Measurements from ENCODE around the gene DEUP1.
"Not testable (repeated sequence)": the region's sequence is repeated elsewhere in the genome, so short reads cannot be mapped to it uniquely, and the experiment has no call there.

Gene DEUP1

GRCh38 chr11:93350835-93351234 lies 20.3 kb downstream of the DEUP1 start:
- no peak for DNase-seq (ENCODE audit: low read depth in 2 of 2)

- DNase-seq (ENCODE audit: low read depth in 2 of 2), result no peak
Measured at GRCh38 chr11:93359396-93359795, 28.9 kb downstream of the DEUP1 start.

- DNase-seq (ENCODE audit: low read depth in 2 of 2), result no peak
Measured at GRCh38 chr11:93361435-93361834, 30.9 kb downstream of the DEUP1 start.

- no peak for DNase-seq (ENCODE audit: low read depth in 2 of 2)
Measured at GRCh38 chr11:93368022-93368421, 37.5 kb downstream of the DEUP1 start.

GRCh38 chr11:93370260-93370659 lies 39.7 kb downstream of the DEUP1 start:
- DNase-seq (ENCODE audit: low read depth in 2 of 2), result no peak

- no peak for DNase-seq (ENCODE audit: low read depth in 2 of 2)
Measured at GRCh38 chr11:93389737-93390136, 59.2 kb downstream of the DEUP1 start.

- no peak for DNase-seq (ENCODE audit: low read depth in 2 of 2)
Measured at GRCh38 chr11:93392867-93393266, 62.3 kb downstream of the DEUP1 start.

GRCh38 chr11:93393386-93393785 lies 62.8 kb downstream of the DEUP1 start:
- DNase-seq (ENCODE audit: low read depth in 2 of 2), result no peak

GRCh38 chr11:93394488-93394887 lies 63.9 kb downstream of the DEUP1 start:
- DNase-seq (ENCODE audit: low read depth in 2 of 2), result no peak

GRCh38 chr11:93396316-93396715 lies 65.8 kb downstream of the DEUP1 start:
- DNase-seq (ENCODE audit: low read depth in 2 of 2), result no peak

- no peak for DNase-seq (ENCODE audit: low read depth in 2 of 2)
Measured at GRCh38 chr11:93403930-93404329, 73.4 kb downstream of the DEUP1 start.

GRCh38 chr11:93407777-93408401 lies 77.3 kb downstream of the DEUP1 start:
- DNase-seq (ENCODE audit: low read depth in 2 of 2), result no peak

- no peak for DNase-seq (ENCODE audit: low read depth in 2 of 2)
Measured at GRCh38 chr11:93410441-93410840, 79.9 kb downstream of the DEUP1 start.

- DNase-seq (ENCODE audit: low read depth in 2 of 2), result no peak
Measured at GRCh38 chr11:93411705-93412104, 81.2 kb downstream of the DEUP1 start.

- no peak for DNase-seq (ENCODE audit: low read depth in 2 of 2)
Measured at GRCh38 chr11:93432247-93432646, 101.7 kb downstream of the DEUP1 start.

GRCh38 chr11:93443232-93443631 lies 112.7 kb downstream of the DEUP1 start:
- DNase-seq (ENCODE audit: low read depth in 2 of 2), result not testable (repeated sequence)

- peak in 1 of 2 donors; percentile 15 for DNase-seq (ENCODE audit: low read depth in 2 of 2)
Measured at GRCh38 chr11:93444617-93445073, 114.1 kb downstream of the DEUP1 start.

- DNase-seq (ENCODE audit: low read depth in 2 of 2), result no peak
Measured at GRCh38 chr11:93458286-93458685, 127.7 kb downstream of the DEUP1 start.

- not testable (repeated sequence) for DNase-seq (ENCODE audit: low read depth in 2 of 2)
Measured at GRCh38 chr11:93463666-93464065, 133.1 kb downstream of the DEUP1 start.

- no peak for DNase-seq (ENCODE audit: low read depth in 2 of 2)
Measured at GRCh38 chr11:93464927-93465540, 134.5 kb downstream of the DEUP1 start.

GRCh38 chr11:93467054-93467453 lies 136.5 kb downstream of the DEUP1 start:
- no peak for DNase-seq (ENCODE audit: low read depth in 2 of 2)

- no peak for DNase-seq (ENCODE audit: low read depth in 2 of 2)
Measured at GRCh38 chr11:93468290-93468689, 137.7 kb downstream of the DEUP1 start.

GRCh38 chr11:93474123-93474522 lies 143.6 kb downstream of the DEUP1 start:
- no peak for DNase-seq (ENCODE audit: low read depth in 2 of 2)

GRCh38 chr11:93476796-93477195 lies 146.3 kb downstream of the DEUP1 start:
- no peak for DNase-seq (ENCODE audit: low read depth in 2 of 2)
